Endothelial cell of umbilical vein (primary cell): Measurements from ENCODE around the gene UNC5B. TPM values are rescaled to one million over a fixed set of nuclear protein-coding genes. Genes with fewer than 3 reads are reported as not detected.

Experiments used
- BruUV-seq: library from RNA; stranded (reverse); fragments of 400-500 nt; replicated peaks from 2 replicates; lab custom pipeline; 2021; lab: Mats Ljungman, UMichigan
- CTCF ChIA-PET: fragments of 300-600, 350-600 bp; sonication (Branson Sonifier 250); formaldehyde crosslinking; loops from one replicate; lab custom pipeline; 2021; ENCODE audit warnings: antibody characterized with exemption, inconsistent platforms; lab: Charles Lee
- POLR2A ChIA-PET: fragments of 300-600, 350-600 bp; sonication (Branson Sonifier 250); formaldehyde crosslinking; loops from one replicate; lab custom pipeline; 2021; ENCODE audit warnings: antibody characterized with exemption, inconsistent platforms; lab: Charles Lee
- DNase-seq: peaks from one replicate; pipeline ENCODE4 v3.0.0-alpha.2; 2011; ENCODE audit warnings: low read depth, low spot score
- FAIRE-seq: peaks from 2 replicates; lab custom pipeline; 2011; peaks lifted over from hg19 to GRCh38; lab: Jason Lieb, UNC
- H2AFZ ChIP-seq: 2 replicates; pipeline ENCODE4 v1.6.0; 2012; ENCODE audit warnings: low read depth, low read length, control low read depth, inconsistent platforms
- H3K27ac ChIP-seq: 2 replicates; pipeline ENCODE4 v1.5.1; 2011; ENCODE audit warnings: low read depth, mild to moderate bottlenecking, control low read depth, low read length, moderate library complexity; ENCODE audit not compliant: insufficient read depth
- H3K27me3 ChIP-seq, 2 experiments: 2 replicates each; pipeline versions ENCODE4 v1.6.0 to v1.6.1; 2011; ENCODE audit warnings: low read length in 2 of 2, mixed read lengths in 1 of 2; ENCODE audit not compliant: control insufficient read depth in 2 of 2, insufficient read depth in 2 of 2
- H3K36me3 ChIP-seq, 2 experiments: 2 replicates in 1 of 2; 3 replicates in 1 of 2; pipeline ENCODE4 v1.5.1; 2011; ENCODE audit warnings: low read length in 2 of 2, mild to moderate bottlenecking in 1 of 2, moderate library complexity in 1 of 2; ENCODE audit not compliant: control insufficient read depth in 2 of 2, insufficient read depth in 2 of 2; ENCODE audit errors: extremely low read depth in 1 of 2
- H3K4me1 ChIP-seq: 3 replicates; pipeline ENCODE4 v1.5.1; 2011; ENCODE audit warnings: mild to moderate bottlenecking, low read length; ENCODE audit not compliant: control insufficient read depth, insufficient read depth; ENCODE audit errors: extremely low read depth
- H3K4me2 ChIP-seq: 2 replicates; pipeline ENCODE4 v1.6.1; 2011; ENCODE audit warnings: low read length, control low read depth, mixed read lengths; ENCODE audit not compliant: insufficient read depth
- H3K4me3 ChIP-seq, 3 experiments: fragments of 200-600 bp in 1 of 3; sonication (generic), shearing (Covaris generic) in 1 of 3; replicated peaks in 1 of 3; 2 replicates each; pipeline ENCODE4 v1.5.1; 2011 to 2016; ENCODE audit warnings: control low read depth in 3 of 3, low read length in 3 of 3, mild to moderate bottlenecking in 2 of 3, inconsistent platforms in 1 of 3, low read depth in 1 of 3, moderate library complexity in 1 of 3; ENCODE audit not compliant: insufficient read depth in 1 of 3
- H3K79me2 ChIP-seq: 2 replicates; pipeline ENCODE4 v1.6.0; 2012; ENCODE audit warnings: low read length, inconsistent platforms; ENCODE audit not compliant: control insufficient read depth, insufficient read depth
- H3K9ac ChIP-seq: replicated peaks from 2 replicates; pipeline ENCODE3; 2011; ENCODE audit warnings: low read length, control low read depth; ENCODE audit not compliant: insufficient read depth; ENCODE audit errors: extremely low read depth
- H3K9me1 ChIP-seq: replicated peaks from 3 replicates; pipeline ENCODE4 v1.6.0; 2011; ENCODE audit warnings: mild to moderate bottlenecking, low read length; ENCODE audit not compliant: control insufficient read depth, insufficient read depth; ENCODE audit errors: extremely low read depth
- H3K9me3 ChIP-seq: replicated peaks from 2 replicates; pipeline ENCODE4 v1.5.1; 2012; ENCODE audit warnings: low read length, inconsistent platforms; ENCODE audit not compliant: control insufficient read depth, insufficient read depth
- H4K20me1 ChIP-seq: replicated peaks from 2 replicates; pipeline ENCODE3; 2011; ENCODE audit warnings: mild to moderate bottlenecking, low read length; ENCODE audit not compliant: control insufficient read depth, insufficient read depth; ENCODE audit errors: extremely low read depth
- EZH2 ChIP-seq: IDR thresholded peaks from 2 replicates; pipeline ENCODE4 v1.6.1; 2012; ENCODE audit warnings: borderline replicate concordance, low read depth, mild to moderate bottlenecking, moderate library complexity, low read length, inconsistent platforms; ENCODE audit not compliant: severe bottlenecking
- FOS ChIP-seq: IDR thresholded peaks from 2 replicates; pipeline ENCODE4 v1.6.1; 2011; ENCODE audit warnings: mild to moderate bottlenecking, low read length, moderate library complexity, borderline replicate concordance; ENCODE audit not compliant: insufficient read depth
- GATA2 ChIP-seq: IDR thresholded peaks from 2 replicates; pipeline ENCODE4 v1.7.0; 2011; ENCODE audit warnings: low read depth, mild to moderate bottlenecking, moderate library complexity, mixed read lengths, low read length; ENCODE audit not compliant: insufficient read length, insufficient read depth
- POLR2A ChIP-seq: IDR thresholded peaks from 2 replicates; pipeline ENCODE4 v1.6.1; 2012; ENCODE audit warnings: low read depth, mild to moderate bottlenecking, control low read depth, low read length
- dilution Hi-C: fragments of 300-500 bp; cut with MboI; formaldehyde crosslinking; loops from one replicate; pipeline ENCODE4 v1.15.0; 2019; ENCODE audit warnings: low sequenced_read_pairs; ENCODE audit not compliant: extremely low pct_ligation_motif_present
- intact Hi-C: fragments of 100-400 bp; cut with micrococcal nuclease; formaldehyde crosslinking; loops from one replicate; pipeline ENCODE4 v1.10.0; 2022
- polyA plus RNA-seq, 4 experiments: library from polyadenylated mRNA; depleted of rRNA in 3 of 4; stranded (reverse) in 3 of 4; unstranded in 1 of 4; fragments of >200 nt; gene quantifications; 2 replicates each; pipeline versions ENCODE4 v1.2.1 to v1.2.3, GENCODE V29; 2011 to 2012; ENCODE audit warnings: missing spikeins in 1 of 4
- total RNA-seq: library from RNA; stranded (reverse); gene quantifications from 2 replicates; pipeline ENCODE4 v1.2.3, GENCODE V29; 2021
- TF ChIP-seq, protein P1 (sequence below), 2 donors: IDR thresholded peaks; 1 replicate in 1 of 2; 2 replicates in 1 of 2; pipeline ENCODE4 v1.5.1; 2011; ENCODE audit warnings: low read length in 2 of 2, mild to moderate bottlenecking in 2 of 2, moderate library complexity in 2 of 2, control low read depth in 1 of 2, inconsistent platforms in 1 of 2, low read depth in 1 of 2; ENCODE audit not compliant: insufficient read depth in 1 of 2; ENCODE audit errors: extremely low read depth in 1 of 2
- TF ChIP-seq, protein P2 (sequence below): IDR thresholded peaks from 2 replicates; pipeline ENCODE4 v1.6.1; 2011; ENCODE audit not compliant: insufficient read depth, insufficient read length

The UNC5B gene
- total and polyA plus RNA-seq, 2 donors (not counting 3 experiments of a cell fraction or from before 2014, with no cell fraction given), result 0.39 to 2.5 TPM

DNA sequence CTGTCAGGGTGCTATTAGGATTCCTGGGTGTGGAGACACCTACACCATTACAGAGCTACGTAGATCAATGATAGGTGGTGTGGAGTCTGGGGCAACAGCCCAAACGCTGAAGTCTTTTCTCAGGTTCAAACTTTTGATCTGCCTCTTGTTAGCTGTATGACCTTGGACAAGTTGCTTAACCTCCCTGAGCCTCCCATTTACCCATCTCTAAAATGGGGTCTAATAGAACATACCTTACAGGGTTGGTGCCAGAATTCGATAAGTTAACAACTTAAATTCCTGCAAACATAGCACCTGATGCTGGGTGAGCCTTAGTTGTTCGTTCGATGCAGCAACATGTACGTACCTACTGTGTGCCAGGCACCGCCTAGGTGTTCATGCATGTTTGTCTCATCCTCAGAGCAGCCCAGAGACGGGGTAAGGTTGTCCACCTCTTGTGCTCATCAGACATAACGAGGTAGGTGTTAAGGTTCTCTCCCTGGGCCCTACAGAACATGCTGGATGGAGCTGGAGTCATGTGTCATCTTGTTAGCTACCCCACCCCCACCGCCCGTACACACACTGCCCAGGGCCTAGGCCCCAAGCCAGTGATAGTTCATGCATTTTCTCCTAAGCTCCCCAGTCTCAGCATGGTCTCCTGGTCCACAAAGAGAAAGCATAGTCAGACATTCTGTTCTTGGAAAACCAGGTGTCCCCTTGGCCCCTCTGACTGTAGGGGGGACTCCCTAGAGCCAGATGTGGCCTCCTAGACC is 65.7 kb downstream of the UNC5B start:
- POLR2A ChIA-PET, result no interaction called here

More for the DNA sequence above, 65.7 kb downstream of the UNC5B start:
- Histone ChIP-seq H3K9ac (no peak overlapping the region), H3K79me2 (no peaks in the 10 kb centered on the region), H3K4me1 (no peaks in the 10 kb centered on the region), H3K27ac (no peak overlapping the region), H3K27me3 (no peaks in the 10 kb centered on the region), H2AFZ (no peak overlapping the region), H3K4me2 (no peak overlapping the region), H3K36me3 (no peaks in the 10 kb centered on the region), H3K9me3 (no peaks in the 10 kb centered on the region), H3K9me1 (no peaks in the 10 kb centered on the region), H3K4me3 (no peak overlapping the region), H4K20me1 (no peaks in the 10 kb centered on the region)
- no peak for FAIRE-seq
- DNase-seq, result no peak
- BruUV-seq, result no TSS peak
- TF ChIP-seq GATA2, result no peak
- TF ChIP-seq EZH2, result no peak
- no peak for TF ChIP-seq FOS
- TF ChIP-seq, protein P1, sequence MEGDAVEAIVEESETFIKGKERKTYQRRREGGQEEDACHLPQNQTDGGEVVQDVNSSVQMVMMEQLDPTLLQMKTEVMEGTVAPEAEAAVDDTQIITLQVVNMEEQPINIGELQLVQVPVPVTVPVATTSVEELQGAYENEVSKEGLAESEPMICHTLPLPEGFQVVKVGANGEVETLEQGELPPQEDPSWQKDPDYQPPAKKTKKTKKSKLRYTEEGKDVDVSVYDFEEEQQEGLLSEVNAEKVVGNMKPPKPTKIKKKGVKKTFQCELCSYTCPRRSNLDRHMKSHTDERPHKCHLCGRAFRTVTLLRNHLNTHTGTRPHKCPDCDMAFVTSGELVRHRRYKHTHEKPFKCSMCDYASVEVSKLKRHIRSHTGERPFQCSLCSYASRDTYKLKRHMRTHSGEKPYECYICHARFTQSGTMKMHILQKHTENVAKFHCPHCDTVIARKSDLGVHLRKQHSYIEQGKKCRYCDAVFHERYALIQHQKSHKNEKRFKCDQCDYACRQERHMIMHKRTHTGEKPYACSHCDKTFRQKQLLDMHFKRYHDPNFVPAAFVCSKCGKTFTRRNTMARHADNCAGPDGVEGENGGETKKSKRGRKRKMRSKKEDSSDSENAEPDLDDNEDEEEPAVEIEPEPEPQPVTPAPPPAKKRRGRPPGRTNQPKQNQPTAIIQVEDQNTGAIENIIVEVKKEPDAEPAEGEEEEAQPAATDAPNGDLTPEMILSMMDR (IDR thresholded peaks at IDR 0.05; ENCODE audit: extremely low read depth in 1 of 2, insufficient read depth in 1 of 2, low read depth in 1 of 2, low read length in 2 of 2), result no peak
- TF ChIP-seq, protein P2, sequence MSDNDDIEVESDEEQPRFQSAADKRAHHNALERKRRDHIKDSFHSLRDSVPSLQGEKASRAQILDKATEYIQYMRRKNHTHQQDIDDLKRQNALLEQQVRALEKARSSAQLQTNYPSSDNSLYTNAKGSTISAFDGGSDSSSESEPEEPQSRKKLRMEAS, result no peak
- no peak for TF ChIP-seq POLR2A
- intact Hi-C loops (no loop called here), dilution Hi-C loops (no loop called here)
- CTCF ChIA-PET, result interaction anchor here (1.4 to 1.9 kb wide), 2 partner anchors 8 to 15 kb away, joined by 3 to 11 read pairs; no protein-coding TSS in a partner anchor
